NCI-H748 (cell line): ENCODE results near the gene MPPE1.
"Not testable (repeated sequence)": the region's sequence is repeated elsewhere in the genome, so short reads cannot be mapped to it uniquely, and the experiment has no call there.

Experiments used
- DNase-seq: peaks from one replicate; lab custom pipeline; 2025; ENCODE audit not compliant: unreplicated experiment; lab: John Stamatoyannopoulos, UW

MPPE1 gene

GRCh38 chr18:11908182-11909060, at the start of gene MPPE1:
MPPE1 (minus strand) TSS chr18:11908317; CDS start chr18:11897264, 11,053 bp downstream.
- peak; percentile 93 for DNase-seq

- no peak for DNase-seq
Measured at GRCh38 chr18:11957636-11958035, 49.5 kb upstream of the MPPE1 start.

GRCh38 chr18:11956371-11957308, 48.5 kb upstream of the MPPE1 start:
- DNase-seq: no peak

GRCh38 chr18:11955239-11956029, 47.3 kb upstream of the MPPE1 start:
- DNase-seq: no peak

- no peak for DNase-seq
Measured at GRCh38 chr18:11953113-11953512, 45.0 kb upstream of the MPPE1 start.

GRCh38 chr18:11951390-11951851, 43.3 kb upstream of the MPPE1 start:
- no peak for DNase-seq

- DNase-seq: peak; percentile 42
Measured at GRCh38 chr18:11950824-11951223, 42.7 kb upstream of the MPPE1 start.

GRCh38 chr18:11948852-11949523, 40.9 kb upstream of the MPPE1 start:
- no peak for DNase-seq

- no peak for DNase-seq
Measured at GRCh38 chr18:11947214-11948191, 39.4 kb upstream of the MPPE1 start.

- DNase-seq: no peak
Measured at GRCh38 chr18:11946756-11947155, 38.6 kb upstream of the MPPE1 start.

GRCh38 chr18:11945834-11946659, 37.9 kb upstream of the MPPE1 start:
- DNase-seq: not testable (repeated sequence)

GRCh38 chr18:11944786-11945185, 36.7 kb upstream of the MPPE1 start:
- no peak for DNase-seq

- no peak for DNase-seq
Measured at GRCh38 chr18:11944252-11944651, 36.1 kb upstream of the MPPE1 start.

- DNase-seq: no peak
Measured at GRCh38 chr18:11943551-11943950, 35.4 kb upstream of the MPPE1 start.

- DNase-seq: no peak
Measured at GRCh38 chr18:11940956-11941355, 32.8 kb upstream of the MPPE1 start.

- DNase-seq: peak; percentile 76
Measured at GRCh38 chr18:11937874-11938478, 29.9 kb upstream of the MPPE1 start.

- no peak for DNase-seq
Measured at GRCh38 chr18:11932393-11932792, 24.3 kb upstream of the MPPE1 start.

GRCh38 chr18:11927497-11927896, 19.4 kb upstream of the MPPE1 start:
- DNase-seq: no peak
